HG03460 (cell line): ENCODE data around the gene HK1.

Experiments used
- ATAC-seq: cut with Tn5 transposase; IDR thresholded peaks from one replicate; pipeline ENCODE4 v1.9.1; 2021; ENCODE audit not compliant: unreplicated experiment

The HK1 gene

DNA sequence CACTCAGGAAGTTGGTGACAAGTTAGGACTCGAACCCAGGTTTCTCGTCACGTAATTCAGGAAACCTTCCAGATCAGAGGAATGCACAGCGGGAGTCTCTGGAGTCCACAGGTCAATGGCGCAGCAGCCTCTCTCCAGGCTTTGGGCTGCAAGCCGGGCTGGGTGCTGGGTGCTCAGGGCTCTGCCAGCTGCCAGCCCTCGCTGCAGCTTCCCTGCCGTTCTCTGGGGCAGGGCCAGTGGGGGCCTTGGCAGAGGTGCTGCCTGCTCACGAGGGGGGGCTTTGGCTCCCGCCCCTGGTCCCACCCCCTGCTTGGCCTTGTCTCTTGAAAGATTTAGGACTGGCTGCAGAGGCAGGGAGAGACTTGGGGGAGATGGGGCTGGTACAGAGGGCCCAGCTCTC, 138.4 kb downstream of the HK1 start, which contains the start of gene TACR2:
Gene TACR2, minus strand, starts transcription at position 224 of the 400 bp plus-strand sequence. CDS start 595 bp downstream, outside the sequence.
- ATAC-seq: no peak

DNA sequence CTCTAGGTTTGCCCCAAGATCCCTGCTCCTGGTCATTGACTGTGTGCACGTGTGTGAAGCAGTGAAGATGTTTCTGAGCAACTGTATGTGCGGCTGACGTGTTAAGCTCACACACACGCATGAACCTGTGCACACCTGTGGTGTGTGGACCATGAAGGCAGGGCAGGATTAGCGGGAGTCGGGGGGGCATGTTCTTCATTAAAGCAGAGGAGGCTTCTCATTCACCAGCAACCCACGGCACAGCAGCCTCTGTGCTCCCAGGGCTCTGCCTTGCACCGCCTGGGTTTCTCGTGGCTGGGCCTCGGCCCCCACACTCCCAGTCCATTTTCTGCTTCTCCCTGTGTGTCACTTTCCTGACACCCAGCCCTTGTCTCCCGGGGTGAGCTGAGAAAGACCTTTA, 139.2 kb downstream of the HK1 start:
- ATAC-seq: no peak

GRCh38 chr10:69418052-69418752, 139.9 kb downstream of the HK1 start:
- ATAC-seq: no peak

GRCh38 chr10:69419096-69419743, 140.9 kb downstream of the HK1 start:
- no peak for ATAC-seq

DNA sequence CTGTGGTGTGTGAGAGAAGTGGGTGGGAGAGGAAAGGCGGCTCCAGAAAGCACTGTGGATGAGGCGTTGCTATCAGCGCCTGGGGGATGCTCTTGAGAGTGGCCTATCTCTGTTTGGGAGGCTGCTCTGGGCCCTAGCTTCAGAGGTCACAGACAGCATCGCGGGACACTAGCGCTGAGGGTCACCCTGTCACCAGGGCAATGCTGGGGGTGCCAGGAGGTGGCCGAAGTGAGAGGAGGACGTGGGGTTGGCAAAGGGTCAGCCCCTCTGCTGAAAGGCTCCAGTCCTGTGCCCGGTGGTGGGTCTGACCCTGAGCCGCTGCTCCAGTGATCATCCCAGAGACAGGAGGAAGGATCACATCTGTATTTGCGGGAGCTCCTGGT, 141.4 kb downstream of the HK1 start:
- no peak for ATAC-seq

GRCh38 chr10:69421611-69422308, 143.5 kb downstream of the HK1 start:
- ATAC-seq: no peak

GRCh38 chr10:69422676-69423075, 144.4 kb downstream of the HK1 start:
- ATAC-seq: no peak

DNA sequence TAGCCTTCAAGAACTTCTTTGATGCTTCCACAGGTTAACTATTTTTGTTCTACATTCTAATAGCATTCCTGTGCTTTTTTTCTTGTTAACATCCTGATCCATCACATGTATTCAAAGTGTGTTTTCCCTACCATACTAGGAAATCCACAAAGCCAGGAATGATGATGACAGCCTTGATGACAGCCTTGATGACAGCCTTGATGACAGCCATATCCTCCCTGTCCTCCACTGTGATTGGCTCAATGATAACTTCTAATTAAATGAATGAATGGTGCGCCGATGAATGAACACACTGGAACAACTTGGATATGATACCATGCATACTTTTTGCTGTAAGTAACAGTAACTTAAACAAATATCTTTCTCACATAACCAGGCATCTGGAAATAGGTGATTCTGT, 146.7 kb downstream of the HK1 start:
- no peak for ATAC-seq

GRCh38 chr10:69425511-69426298, 147.4 kb downstream of the HK1 start:
- no peak for ATAC-seq

- no peak for ATAC-seq
Measured at GRCh38 chr10:69426376-69426727, 148.1 kb downstream of the HK1 start.

- no peak for ATAC-seq
Measured at GRCh38 chr10:69428165-69428564, 149.9 kb downstream of the HK1 start.

GRCh38 chr10:69434169-69434568, 155.9 kb downstream of the HK1 start:
- no peak for ATAC-seq

- ATAC-seq: no peak
Measured at GRCh38 chr10:69434926-69435325, 156.6 kb downstream of the HK1 start.

DNA sequence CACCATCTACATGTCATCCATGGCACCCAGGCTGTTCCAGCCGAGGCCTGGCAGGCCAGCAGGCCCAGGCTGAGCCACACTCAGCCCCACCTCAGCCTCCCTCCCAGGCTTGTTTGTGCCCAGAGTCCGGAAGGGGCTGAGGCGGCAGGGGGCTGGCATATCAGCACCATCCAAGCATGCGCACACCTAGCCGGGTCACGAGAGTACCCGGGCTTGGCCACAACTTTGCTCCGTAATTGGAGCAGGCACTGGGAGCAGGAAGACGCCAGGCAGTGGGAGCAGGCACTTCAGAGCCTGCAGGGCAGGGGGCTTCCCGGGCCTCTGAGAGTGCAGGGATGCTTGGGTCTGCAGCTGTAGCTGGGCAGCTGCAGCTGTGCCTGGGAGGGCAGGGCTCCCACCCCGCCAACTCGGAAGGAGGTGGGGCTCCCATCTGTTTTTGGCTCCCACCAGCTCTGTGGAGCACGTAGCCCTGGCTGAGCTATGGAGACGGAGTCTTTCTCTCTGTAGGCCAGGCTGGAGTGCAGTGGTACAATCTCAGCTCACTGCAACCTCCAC, 157.7 kb downstream of the HK1 start:
- ATAC-seq: no peak

- ATAC-seq: no peak
Measured at GRCh38 chr10:69437321-69438259, 159.3 kb downstream of the HK1 start.

- no peak for ATAC-seq
Measured at GRCh38 chr10:69438536-69439349, 160.4 kb downstream of the HK1 start.

- ATAC-seq: no peak
Measured at GRCh38 chr10:69439350-69439739, 161.0 kb downstream of the HK1 start.

DNA sequence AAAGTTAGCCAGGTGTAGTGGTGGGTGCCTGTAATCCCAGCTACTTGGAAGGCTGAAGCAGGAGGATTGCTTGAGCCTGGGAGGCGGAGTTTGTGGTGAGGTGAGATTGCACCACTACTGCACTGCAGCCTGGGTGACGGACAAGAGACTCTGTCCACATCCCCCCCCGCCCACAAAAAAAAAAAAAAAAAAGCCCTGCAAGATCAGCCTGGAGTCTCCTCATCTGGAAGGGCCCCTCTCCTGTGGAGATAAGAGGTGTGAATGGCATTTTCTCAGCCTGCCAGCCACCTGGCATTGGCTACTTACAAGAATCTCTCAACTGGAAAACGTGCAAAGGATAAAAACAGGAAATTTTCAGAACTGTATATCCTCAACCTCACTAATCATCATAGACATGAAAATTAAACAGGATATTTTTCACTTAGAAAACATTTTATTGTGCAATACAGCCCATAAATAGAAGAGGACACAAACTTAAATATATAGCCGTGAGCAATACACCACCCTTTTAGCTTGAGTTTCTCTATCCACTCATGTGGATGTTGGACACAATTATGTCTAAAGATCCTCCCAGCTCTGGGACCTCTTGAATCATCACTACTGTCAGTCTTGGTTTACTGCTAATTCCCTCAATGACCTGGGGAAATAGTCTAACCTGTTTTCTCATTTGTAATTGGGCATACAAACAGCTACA, 161.7 kb downstream of the HK1 start:
- ATAC-seq: no peak

GRCh38 chr10:69443354-69443753, 165.1 kb downstream of the HK1 start:
- ATAC-seq: no peak
